Posterior vena cava (tissue), 2 donors: ENCODE results near the gene ELP4. TPM values are rescaled to one million over a fixed set of nuclear protein-coding genes. Genes with fewer than 3 reads are reported as not detected.

Experiments
- DNase-seq: peaks from one replicate; pipeline ENCODE4 v3.0.0-alpha.2; 2020; ENCODE audit warnings: low spot score
- intact Hi-C, 2 donors: fragments of 100-400 bp; cut with DNase I; formaldehyde crosslinking; loops; one replicate each; pipeline versions ENCODE4 v1.14.1 to v1.14.2; 2022 to 2023
- total RNA-seq, 2 donors: library from RNA; stranded (reverse); fragmentation: NEBNext Ultra II Directional; extraction: Animal tissue kit (Norgen Biotek cat#: 25700); gene quantifications; one replicate each; pipeline ENCODE4 v1.2.1, GENCODE V29; 2021
- donor health status: DM: yes; HTN: yes; CAD: no.
- donor health status: DM: yes; HTN: yes; CAD: no.

The ELP4 gene
- total RNA-seq, 2 donors from 2014 or later, result 14.3 to 15.7 TPM

DNA sequence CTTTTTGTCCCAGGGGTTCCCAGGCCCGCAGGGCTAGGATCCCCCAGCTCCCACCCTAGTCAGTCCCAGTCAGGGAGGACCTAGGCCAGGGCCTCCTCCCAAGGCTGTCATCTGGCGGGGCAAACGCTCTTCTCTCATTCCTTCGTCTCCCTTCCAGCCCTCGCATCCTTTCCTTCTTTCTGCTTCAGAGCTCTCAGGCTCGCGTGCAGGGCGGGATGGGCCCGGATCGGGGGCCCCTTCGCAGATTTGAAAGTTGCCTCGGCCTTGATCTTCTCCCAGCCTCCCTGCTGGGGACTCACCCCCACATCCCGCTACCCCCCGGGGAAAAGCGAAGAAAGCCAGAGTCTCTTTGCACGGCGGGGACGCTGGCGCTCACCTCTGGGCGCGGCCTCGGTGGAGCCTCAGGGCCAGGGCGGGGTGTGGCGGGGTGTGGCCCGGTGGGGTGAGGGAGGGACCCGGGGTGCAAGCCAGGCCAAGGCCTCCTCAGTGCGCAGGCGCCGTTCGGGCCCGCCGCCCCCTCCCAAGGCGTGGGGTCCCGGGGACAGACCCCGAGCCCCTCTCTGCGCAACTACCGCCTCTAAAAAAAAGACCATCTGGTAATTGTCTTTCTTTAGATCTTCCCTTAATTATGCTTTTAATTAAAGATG is 316.4 kb downstream of the ELP4 start:
- intact Hi-C loops, result no loop called here

DNA sequence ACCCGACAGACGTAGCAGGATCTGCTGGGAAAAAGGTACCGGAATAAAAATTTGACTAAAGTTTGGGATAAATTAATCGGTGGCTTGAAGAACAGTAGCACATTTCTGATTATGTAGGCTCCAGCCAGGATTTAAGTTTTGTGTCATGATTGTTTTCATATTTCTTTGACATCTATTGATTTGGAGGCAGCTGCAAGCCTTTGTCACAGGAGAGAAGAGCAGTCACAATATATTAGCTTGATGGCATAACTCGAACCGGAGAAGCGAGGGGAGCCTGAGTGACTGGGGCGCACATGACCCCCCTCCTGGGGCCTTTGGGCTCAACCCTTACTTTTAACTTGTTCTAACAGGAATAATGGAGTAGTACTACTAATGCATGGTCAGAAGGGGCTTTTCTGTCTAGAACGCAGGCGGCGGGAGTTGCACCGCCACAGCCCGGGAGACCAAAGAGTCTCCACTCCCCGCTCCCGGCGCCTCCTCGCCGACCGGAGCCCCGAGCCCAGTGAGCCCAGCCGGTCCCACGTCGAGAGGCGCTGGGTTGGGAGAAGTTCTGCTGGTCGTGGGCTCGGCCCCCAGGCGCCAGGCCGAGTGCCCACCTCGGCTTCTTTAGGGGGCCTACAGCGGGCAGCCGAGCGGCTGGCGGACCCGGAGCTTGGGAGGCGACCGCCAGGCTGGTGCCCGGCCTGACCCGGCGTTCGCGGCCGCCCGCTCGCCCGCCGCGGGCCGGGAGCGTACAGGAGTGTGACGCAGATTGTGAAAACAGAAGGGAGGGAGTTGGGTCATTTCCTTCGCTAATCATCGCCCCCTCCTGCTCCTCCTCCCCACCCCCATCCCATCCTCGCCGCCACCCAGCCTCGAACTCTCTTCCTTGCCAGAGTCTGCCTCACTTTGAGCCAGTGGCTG is 317.2 kb downstream of the ELP4 start:
- intact Hi-C loops, result no loop called here
- no peak for DNase-seq

More for the DNA sequence above, 316.4 kb downstream of the ELP4 start:
- DNase-seq, result no peak

DNA sequence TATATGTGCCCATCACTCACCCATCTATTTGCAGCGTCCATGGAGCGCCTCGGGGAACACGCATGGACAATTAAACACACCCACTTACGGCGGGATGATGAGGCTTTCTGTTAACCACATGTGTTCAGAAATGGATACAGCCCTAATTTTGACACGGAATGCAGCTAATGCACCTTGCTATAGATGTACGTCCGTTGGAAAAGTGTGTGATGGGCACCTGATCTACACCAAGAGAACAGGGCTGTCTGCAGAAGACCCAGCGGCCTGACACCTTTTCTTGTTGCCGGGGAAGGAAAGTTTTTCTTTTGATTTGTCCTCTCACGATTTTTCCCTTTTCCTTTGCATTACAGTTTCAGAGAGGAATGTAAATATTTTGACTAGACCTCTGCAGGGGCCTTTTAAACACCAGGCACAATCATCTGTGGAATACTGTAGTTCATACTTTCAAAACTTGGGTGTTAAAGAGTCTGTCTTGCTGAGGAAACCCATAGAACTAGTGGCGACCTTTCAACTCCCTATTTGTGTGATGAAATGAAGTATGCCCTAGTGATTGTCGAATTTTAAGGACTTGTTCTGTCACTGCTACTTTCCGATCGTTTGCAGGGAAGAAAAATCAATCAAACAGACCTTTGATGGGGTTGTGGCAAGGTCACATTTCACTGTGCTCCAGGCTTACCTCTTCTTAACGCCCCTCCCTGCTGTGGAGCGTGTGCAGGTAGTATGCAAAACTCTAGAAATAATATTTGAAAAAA is 318.1 kb downstream of the ELP4 start:
- intact Hi-C loops, result no loop called here

DNA sequence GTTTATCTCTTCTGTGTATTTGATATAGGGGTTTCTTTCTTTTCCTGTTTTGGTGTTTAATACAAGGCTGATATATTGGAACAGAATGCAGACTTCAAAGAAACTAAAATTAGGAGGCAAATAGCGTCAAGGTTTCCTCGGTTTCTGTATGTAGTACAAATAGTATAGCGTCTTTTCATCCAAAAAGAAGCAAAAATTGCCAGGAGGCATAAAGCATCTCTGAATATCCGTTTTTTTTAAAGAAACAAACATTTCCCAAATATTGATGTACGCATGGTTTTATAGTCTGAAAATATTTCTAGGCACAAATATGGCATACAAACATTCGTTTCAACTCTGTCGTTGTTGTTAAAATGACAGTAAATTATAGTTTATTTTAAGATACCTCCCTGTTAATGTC is 318.6 kb downstream of the ELP4 start:
- no peak for DNase-seq
- intact Hi-C loops, result no loop called here

More for the DNA sequence above, 318.1 kb downstream of the ELP4 start:
- no peak for DNase-seq

DNA sequence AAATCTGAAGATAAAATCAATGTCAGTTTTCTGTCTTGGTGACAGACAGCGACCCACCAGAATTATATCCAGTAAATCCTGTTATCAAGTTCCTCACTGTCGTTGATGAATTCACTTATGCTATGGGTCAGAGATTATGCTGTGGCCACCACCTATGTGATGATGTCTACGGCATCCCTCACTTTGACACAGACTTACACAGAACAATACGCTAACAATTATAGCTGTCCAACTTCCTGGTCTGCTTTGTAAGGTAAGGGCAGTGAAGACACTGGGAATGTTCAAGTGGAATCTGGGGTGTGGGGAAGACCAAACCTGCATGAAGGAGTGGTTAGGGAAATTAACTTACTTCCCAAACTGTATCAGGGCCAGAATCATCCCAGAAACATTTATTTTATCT is 320.8 kb downstream of the ELP4 start:
- no peak for DNase-seq
- intact Hi-C loops, result no loop called here

DNA sequence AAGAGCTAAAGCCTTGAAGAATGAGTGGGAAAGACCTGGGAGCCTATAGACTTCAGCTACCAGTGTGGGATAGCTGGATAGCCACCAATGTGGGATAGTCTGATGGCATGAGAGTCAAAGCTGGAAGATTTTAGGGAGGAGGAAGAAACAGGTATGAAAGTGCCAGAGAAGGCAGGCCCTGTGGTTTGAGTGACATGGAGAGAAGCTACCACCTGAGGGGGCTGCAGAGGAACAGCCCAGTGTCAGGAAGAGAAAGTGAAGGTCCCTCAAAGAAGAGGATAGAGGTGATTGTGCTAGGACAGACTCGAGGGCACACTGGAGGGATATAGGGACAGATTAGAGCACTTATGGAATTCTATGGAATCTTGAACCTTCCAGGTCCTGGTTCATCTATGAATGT is 324.7 kb downstream of the ELP4 start:
- DNase-seq, result no peak
- intact Hi-C loops, result no loop called here

Other genes starting within 250 kb of the ELP4 start
- under 1 TPM; 0.09 to 0.14 TPM for gene DCDC1, start 140.0 kb upstream of the ELP4 start, total RNA-seq
- gene DNAJC24, start 139.9 kb upstream of the ELP4 start, total RNA-seq, result 10 to 100 TPM; 17.6 to 18.1 TPM
- 10 to 100 TPM; 12.9 to 19.0 TPM for gene IMMP1L, start 145 bp upstream of the ELP4 start, total RNA-seq